Upper lobe of left lung (tissue), 6 donors: ENCODE measurements around the gene CMIP. TPM values are rescaled to one million over a fixed set of nuclear protein-coding genes. Genes with fewer than 3 reads are reported as not detected.

Source experiments
- ATAC-seq, 2 donors: fragments of 200-7000 bp; cut with Tn5 transposase; one replicate each; pipeline ENCODE4 v1.9.1; 2022; ENCODE audit warnings: mild to moderate bottlenecking in 2 of 2, moderate library complexity in 2 of 2; ENCODE audit not compliant: low FRiP score in 2 of 2
- DNase-seq, 2 donors: peaks; one replicate each; pipeline ENCODE4 v3.0.0-alpha.2; 2019 to 2020
- H3K27ac ChIP-seq, 4 donors: fragments of 200-600 bp; sonication (generic); one replicate each; pipeline ENCODE4 v1.5.1; 2016 to 2019
- H3K27me3 ChIP-seq, 4 donors: fragments of 200-600 bp; sonication (generic); one replicate each; pipeline ENCODE4 v1.5.1; 2017 to 2019
- H3K36me3 ChIP-seq, 4 donors: fragments of 200-600 bp; sonication (generic); one replicate each; pipeline ENCODE4 v1.5.1; 2016 to 2019
- H3K4me1 ChIP-seq, 4 donors: fragments of 200-600 bp; sonication (generic); one replicate each; pipeline ENCODE4 v1.5.1; 2018 to 2019
- H3K4me3 ChIP-seq, 4 donors: fragments of 200-600 bp; sonication (generic); one replicate each; pipeline ENCODE4 v1.5.1; 2017 to 2019; ENCODE audit warnings: mild to moderate bottlenecking in 2 of 4, moderate library complexity in 1 of 4
- H3K9me3 ChIP-seq, 4 donors: fragments of 200-600 bp; sonication (generic); one replicate each; pipeline ENCODE4 v1.5.1; 2018 to 2019
- CTCF ChIP-seq, 6 experiments: fragments of 450-650 bp in 4 of 6; fragments of 200-600 bp in 2 of 6; sonication (generic) in 2 of 6; IDR thresholded peaks; one replicate each; pipeline ENCODE4 v1.5.1; 2016 to 2019; ENCODE audit warnings: antibody characterized with exemption in 6 of 6
- EP300 ChIP-seq, 4 donors: sonication (generic); formaldehyde crosslinking; IDR thresholded peaks; one replicate each; pipeline ENCODE4 v1.5.1; 2017; ENCODE audit warnings: antibody characterized with exemption in 4 of 4, control low read depth in 2 of 4
- POLR2A ChIP-seq, 4 donors: fragments of 450-650 bp; IDR thresholded peaks; one replicate each; pipeline ENCODE4 v1.5.1; 2016 to 2017; ENCODE audit warnings: antibody characterized with exemption in 4 of 4, mild to moderate bottlenecking in 2 of 4
- POLR2AphosphoS5 ChIP-seq, 2 donors: sonication (generic); formaldehyde crosslinking; IDR thresholded peaks; one replicate each; pipeline ENCODE4 v1.5.1; 2017; ENCODE audit warnings: antibody characterized with exemption in 2 of 2
- WGBS, 2 donors: methylation state at CpG; one replicate each; pipeline ENCODE4 v1.1.5; 2017 to 2018; 5-methylcytosine and 5-hydroxymethylcytosine counted together
- total RNA-seq, 6 donors: library from RNA; depleted of rRNA in 4 of 6; stranded (reverse); fragments of >200 nt in 4 of 6; gene quantifications; one replicate each; pipeline versions ENCODE4 v1.1.0 to v1.2.1, GENCODE V29; 2016 to 2021
- donor health status: DM: no; HTN: no; CAD: no; lungs with moderate emphysema.
- donor health status: DM: no; HTN: yes; CAD: no; lungs with severe emphysema.

Gene CMIP
- total RNA-seq, 6 donors from 2014 or later: 48.3 to 109 (median 67.6) TPM

- no peak overlapping the region for H3K27ac ChIP-seq
- no peaks in the 10 kb centered on the region for H3K9me3 ChIP-seq
- H3K4me3 ChIP-seq: no peak overlapping the region
- WGBS, 2 donors: 81 to 82% methylated on average over 11 of the region's 11 CpGs
- DNase-seq: no peak
- TF ChIP-seq POLR2AphosphoS5 (IDR thresholded peaks at IDR 0.05) (no peak), EP300 (IDR thresholded peaks at IDR 0.05) (no peak), CTCF (IDR thresholded peaks at IDR 0.05) (no peak), POLR2A (IDR thresholded peaks at IDR 0.05) (no peak)
- no peaks in the 10 kb centered on the region for H3K27me3 ChIP-seq
- peak in 1 of 2 donors; percentile 32 for ATAC-seq
- H3K4me1 ChIP-seq: peaks cover 5 to 9% (median 8%) of the 10 kb centered on the region in 4 donors
- no peaks in the 10 kb centered on the region for H3K36me3 ChIP-seq
These were observed 38.9 kb upstream of the CMIP start for GRCh38 chr16:81405702-81406113.

DNA sequence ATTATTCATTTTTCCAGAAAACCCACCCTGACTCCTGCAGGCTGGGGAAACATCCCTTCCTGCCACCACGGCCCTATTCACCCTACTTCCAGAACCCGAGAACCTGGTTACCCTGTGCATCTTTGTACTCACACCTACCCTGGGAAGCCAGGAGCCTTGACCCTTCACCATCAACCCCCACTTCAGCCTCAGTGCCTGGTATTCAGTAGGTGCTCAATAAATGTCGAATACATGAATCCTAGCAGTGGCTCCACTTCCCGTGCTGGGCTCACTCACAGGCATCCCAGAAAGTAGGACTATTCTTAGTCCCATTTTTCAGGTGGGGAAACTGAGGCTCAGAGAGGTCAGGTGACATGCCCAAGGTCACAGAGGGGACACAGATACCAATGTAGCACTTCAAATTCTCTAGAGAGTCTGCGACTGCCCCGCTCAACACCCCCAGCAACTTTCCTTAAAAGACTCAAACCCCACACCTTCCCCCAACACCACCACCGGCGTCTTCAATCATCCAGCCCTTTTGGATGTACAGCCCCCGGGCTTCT lies 36.1 kb upstream of the CMIP start:
- ATAC-seq: no peak
- Histone ChIP-seq H3K27ac (no peak overlapping the region), H3K36me3 (no peaks in the 10 kb centered on the region), H3K9me3 (no peaks in the 10 kb centered on the region), H3K27me3 (no peaks in the 10 kb centered on the region), H3K4me1 (peaks cover 5% of the 10 kb centered on the region in 4 donors), H3K4me3 (no peak overlapping the region)
- DNase-seq: no peak
- 88 to 93% methylated on average over 9 of the region's 9 CpGs for WGBS, 2 donors
- no peak for TF ChIP-seq POLR2AphosphoS5 (IDR thresholded peaks at IDR 0.05)
- TF ChIP-seq CTCF (IDR thresholded peaks at IDR 0.05): no peak
- TF ChIP-seq POLR2A (IDR thresholded peaks at IDR 0.05): no peak
- TF ChIP-seq EP300 (IDR thresholded peaks at IDR 0.05): no peak

DNA sequence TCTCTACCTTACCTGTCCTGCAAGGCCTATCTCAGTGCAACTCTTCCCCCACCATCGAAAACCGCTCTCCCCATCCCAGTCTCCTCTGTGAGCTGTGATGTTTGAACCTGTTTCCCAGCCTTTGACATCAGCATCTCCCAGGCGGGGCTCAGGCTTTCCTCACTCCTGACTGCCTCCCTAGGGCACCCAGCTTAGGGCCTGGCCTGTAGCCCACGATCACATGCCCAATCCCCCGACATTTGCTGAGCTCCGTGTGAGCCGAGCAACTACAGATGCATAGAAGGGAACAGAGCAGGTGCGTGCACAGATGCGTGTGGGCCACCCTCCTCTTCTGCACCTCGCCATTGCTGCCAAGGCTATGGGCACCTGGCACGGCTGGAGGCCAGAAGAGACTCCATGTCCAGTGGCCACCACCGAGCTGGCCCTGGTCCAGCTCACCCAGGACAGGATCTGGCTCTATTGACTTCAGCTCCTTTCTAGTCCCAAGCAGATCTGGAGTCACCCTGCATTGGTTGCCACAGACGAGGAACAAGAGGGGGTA lies 35.5 kb upstream of the CMIP start:
- 85 to 90% methylated on average over 11 of the region's 13 CpGs for WGBS, 2 donors
- no peak for ATAC-seq
- TF ChIP-seq CTCF (IDR thresholded peaks at IDR 0.05): no peak
- TF ChIP-seq POLR2A (IDR thresholded peaks at IDR 0.05): no peak
- no peak for TF ChIP-seq EP300 (IDR thresholded peaks at IDR 0.05)
- TF ChIP-seq POLR2AphosphoS5 (IDR thresholded peaks at IDR 0.05): no peak

GRCh38 chr16:81410643-81411293 lies 33.8 kb upstream of the CMIP start:
- H3K27me3 ChIP-seq: no peaks in the 10 kb centered on the region
- no peak overlapping the region for H3K4me3 ChIP-seq
- ATAC-seq: no peak
- 70 to 72% methylated on average over 10 of the region's 10 CpGs for WGBS, 2 donors
- H3K9me3 ChIP-seq: no peaks in the 10 kb centered on the region
- H3K4me1 ChIP-seq: peaks cover 0 to 7% (median 2%) of the 10 kb centered on the region in 4 donors
- no peak for DNase-seq
- no peak for TF ChIP-seq POLR2AphosphoS5 (IDR thresholded peaks at IDR 0.05)
- TF ChIP-seq POLR2A (IDR thresholded peaks at IDR 0.05): no peak
- no peak for TF ChIP-seq CTCF (IDR thresholded peaks at IDR 0.05)
- no peak for TF ChIP-seq EP300 (IDR thresholded peaks at IDR 0.05)
- no peak overlapping the region for H3K27ac ChIP-seq
- H3K36me3 ChIP-seq: no peaks in the 10 kb centered on the region

More for the DNA sequence above, 35.5 kb upstream of the CMIP start:
- Histone ChIP-seq H3K36me3 (no peaks in the 10 kb centered on the region), H3K4me1 (peaks cover 0 to 2% (median under 1%) of the 10 kb centered on the region in 4 donors), H3K27ac (no peak overlapping the region), H3K27me3 (no peaks in the 10 kb centered on the region), H3K9me3 (no peaks in the 10 kb centered on the region), H3K4me3 (no peak overlapping the region)
- DNase-seq: no peak
